NCI-H524 treated with DMSO at 0.1 percent for 48 hours (cell line): ENCODE data around the gene CMYA5.
"Not testable (repeated sequence)": the region's sequence is repeated elsewhere in the genome, so short reads cannot be mapped to it uniquely, and the experiment has no call there.

ENCODE experiments used
- DNase-seq: peaks from one replicate; lab custom pipeline; 2025; lab: John Stamatoyannopoulos, UW

CMYA5 gene

DNA sequence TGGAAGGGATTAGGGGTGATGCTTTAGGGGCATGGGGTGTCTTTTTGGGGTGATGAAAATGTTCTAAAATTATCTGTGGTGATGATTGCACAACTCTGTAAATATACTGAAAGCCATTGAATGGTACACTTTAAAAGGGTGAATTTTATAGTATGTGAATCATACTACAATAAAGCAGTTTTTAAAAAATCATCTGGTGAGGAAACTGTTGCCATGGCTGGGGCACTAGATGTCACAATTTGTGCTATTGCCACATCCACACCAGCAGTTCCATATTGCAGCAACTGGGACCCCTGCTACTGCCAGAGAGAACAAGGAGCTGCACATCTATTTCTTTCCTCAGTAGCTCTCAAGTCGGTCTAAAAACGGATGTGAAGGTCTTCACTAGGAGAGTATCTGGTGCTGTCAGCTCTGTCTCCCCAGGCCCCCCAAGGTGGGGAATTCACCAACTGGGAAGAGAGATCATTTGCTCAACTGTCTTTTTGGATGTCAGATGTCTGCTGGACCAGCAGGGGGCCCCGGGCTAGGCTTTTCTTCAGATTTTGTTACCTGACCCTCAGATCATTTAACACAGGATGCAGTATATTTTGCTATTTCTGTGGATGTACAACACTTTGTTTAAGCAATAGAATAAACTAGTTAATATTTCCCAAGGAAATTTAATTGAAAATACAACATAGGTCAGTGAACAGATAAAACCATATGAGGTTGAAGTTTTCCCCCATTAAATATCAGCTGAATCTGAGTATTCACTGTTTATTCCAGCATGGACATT lies 13.2 kb downstream of the CMYA5 start:
- no peak for DNase-seq

DNA sequence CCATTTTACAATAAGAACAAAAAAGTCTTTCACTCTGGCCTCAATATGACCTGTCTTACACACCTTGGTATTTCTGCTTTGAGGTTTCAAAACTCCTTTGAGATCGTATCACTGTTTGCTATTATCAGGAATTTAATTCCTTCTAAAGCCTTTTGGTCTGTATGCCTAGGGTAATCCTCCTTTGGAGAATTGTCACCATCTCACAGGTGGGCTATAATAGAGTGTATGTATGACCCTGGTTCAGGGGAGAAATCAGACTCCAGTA lies 13.7 kb downstream of the CMYA5 start:
- no peak for DNase-seq

DNA sequence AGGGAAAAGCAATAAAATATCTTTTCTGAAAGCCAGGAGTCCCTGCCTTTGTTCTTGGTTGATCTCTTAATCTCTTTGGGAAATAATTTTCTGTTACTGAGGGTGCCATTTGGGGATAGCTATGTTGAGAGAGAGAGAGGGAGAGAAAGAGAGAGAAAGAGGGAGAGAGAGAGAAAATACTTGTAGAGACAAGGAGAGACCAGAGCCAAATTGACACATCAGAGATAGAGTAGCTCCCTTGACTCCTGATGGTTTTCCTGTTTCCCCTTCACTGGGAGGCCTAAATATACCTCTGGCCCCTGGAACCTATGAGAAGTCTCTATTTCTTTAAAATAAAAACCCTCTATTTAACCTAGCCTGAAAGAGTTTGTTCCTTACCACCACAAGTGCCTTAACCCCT lies 14.9 kb downstream of the CMYA5 start:
- DNase-seq, result no peak

DNA sequence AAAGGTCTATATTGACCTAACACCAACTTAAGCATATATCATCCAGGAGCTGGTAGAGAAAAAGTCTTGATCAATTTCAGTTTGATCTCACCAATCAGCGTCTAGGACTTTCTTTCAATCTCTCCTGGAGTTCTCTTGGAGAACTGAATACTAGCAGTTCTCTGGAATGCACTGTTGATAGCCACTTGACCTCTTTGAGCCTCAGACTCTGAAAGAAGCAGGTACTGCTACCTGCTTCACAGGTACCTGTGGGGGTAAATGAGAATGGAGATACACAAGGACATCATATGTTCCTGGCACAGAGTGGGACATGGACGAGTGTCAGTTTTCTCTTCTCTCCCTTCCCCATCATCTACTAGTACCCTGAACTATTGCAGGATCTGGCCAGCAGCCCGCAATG lies 16.0 kb downstream of the CMYA5 start:
- no peak for DNase-seq

DNA sequence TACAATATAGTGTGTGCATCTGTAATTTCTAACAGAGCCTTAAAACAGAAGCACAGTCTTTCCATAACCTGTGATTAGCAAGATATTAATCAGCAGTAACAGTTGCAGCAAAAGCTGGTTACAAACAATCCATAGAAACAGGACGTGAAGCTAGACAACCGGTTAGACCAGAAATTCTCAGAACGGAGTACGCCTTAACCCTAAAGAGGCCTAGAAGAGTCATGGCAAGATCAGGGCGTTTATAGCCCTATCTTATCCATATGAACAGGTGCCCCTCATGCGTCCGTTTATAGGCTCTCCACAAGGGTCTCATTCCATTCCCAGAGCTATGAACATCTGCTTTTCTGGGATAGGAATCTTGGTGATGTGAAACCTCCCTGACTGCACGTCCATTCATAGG lies 16.7 kb downstream of the CMYA5 start:
- DNase-seq, result not testable (repeated sequence)

DNA sequence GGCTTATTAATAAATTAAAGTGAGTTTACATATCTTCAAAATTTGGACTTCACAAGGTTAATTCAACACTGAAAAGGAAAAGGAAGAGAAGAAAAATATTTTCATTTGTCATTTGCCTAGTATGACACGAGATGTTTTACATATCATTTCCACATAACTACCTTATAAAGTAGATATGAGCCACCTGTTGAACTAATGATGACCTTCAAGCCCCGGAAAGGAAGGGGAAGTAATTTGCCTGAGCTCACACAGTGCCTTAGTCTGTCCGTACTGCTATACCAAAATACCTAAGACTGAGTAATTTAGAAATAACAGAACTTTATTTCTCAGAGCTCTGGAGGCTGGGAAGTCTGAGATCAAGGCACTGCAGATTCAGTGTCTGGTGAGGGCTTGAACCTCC lies 17.9 kb downstream of the CMYA5 start:
- no peak for DNase-seq

DNA sequence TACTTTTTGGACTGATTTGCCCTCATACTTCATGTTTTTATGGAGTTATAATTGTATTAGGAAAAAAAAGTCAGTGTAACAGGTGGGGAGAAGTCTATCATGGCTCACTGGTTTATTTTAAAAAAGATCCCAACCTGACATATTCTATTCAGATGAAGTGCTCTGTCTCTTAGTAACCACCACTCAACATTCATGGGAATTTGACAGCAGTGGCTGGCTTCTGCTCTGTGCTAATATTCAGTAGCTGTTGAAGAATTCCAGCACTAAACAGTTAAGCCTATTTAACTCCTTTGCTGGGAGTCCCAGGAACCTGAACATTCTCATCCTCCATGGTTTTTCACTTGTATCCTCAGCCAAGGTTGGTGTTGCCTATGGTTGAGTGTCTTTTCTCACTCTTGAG lies 23.1 kb downstream of the CMYA5 start:
- DNase-seq, result no peak

DNA sequence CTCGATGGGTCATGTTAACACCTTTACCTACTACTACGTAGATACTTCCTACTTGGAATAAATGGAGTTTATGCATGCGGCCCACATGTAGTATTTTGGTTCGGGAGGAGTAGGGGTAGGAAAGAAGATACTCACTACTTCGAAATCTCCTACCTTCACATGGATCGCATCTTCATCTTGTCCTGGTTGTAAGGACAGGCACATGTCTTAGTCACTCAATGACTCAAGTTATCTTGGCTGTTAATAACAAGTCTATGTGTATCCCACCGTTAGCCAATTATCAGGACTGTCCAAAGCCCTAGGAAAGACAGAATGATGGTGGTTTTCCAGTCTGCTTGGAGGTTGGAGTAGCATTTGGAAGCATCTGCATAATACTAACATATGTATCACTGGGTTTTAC lies 24.1 kb downstream of the CMYA5 start:
- DNase-seq, result no peak

DNA sequence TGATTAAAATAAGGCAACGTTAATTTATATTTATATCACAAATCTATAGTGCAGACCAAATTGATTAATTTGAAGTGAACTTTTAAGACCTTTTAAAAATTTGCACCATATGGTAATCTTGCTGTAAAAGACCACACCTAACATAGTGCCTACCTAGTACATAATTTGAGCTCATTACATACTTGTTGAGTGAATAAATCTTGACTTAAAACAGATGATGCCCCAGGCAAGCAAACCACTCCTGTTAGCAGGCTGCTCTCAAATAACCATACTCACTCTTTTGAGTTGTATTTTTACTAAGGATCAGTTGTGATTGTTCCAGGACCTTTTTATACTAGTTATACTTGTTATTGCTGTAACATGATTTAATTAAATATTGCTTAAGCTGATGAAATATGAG lies 27.2 kb downstream of the CMYA5 start:
- no peak for DNase-seq

DNA sequence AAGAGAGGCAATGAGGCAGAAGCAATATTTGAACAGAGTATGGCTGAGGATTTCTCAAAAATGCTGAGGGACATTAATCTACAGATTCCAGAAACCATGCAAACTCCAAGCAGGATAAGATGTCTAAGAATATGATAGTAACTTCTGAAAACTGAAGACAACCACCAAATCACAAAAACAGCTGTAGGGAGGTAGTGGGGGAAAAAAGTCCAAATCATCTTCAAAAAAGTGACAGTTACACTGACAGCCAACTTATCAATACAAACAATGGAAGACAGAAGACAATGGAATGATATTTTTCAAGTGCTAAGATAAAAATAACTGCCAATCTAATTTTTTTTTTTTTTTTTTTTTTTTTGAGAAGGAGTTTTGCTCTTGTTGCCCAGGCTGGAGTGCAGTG lies 30.5 kb downstream of the CMYA5 start:
- DNase-seq, result no peak

DNA sequence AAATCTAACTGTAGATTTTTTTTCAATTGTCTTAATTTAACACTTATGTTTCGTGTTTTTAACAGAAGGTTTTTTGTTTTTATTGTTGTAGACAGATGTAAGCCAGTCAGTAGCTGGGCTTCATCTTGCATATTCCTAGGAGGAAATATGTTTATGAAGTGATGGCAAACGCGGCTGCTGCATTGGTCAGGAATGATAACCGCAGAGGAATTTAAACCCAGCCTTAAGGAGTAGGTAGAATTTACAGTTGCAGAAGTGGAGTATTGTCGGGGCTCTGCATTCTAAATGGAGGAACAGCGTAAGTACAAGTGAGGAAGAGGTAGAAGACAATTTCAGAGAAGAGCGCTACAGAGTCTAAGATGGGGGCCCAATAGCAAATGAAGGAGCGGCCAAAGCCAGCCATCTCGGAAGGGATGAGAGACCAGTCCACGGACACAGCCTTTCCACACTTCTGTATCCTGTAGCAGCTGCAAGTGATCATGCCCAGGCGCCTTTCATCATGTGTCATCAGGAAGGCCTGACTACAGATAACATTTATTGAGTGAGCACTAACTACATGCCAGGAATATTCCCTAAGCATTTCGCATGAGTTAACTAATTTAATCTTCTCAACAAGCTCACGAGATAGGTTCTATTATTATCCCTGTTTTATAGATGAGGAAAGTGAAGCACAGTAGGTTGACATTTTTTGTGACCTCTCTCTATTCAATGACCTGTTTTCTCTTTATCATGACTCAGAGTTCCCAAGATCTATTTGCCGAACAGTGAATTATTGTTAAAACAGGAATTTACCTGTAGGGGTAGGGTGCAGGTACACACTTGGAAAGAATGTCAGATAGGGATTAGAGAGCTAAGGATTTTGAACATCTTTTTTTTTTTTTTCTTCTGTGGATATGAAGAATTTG lies 38.1 kb downstream of the CMYA5 start:
- no peak for DNase-seq

DNA sequence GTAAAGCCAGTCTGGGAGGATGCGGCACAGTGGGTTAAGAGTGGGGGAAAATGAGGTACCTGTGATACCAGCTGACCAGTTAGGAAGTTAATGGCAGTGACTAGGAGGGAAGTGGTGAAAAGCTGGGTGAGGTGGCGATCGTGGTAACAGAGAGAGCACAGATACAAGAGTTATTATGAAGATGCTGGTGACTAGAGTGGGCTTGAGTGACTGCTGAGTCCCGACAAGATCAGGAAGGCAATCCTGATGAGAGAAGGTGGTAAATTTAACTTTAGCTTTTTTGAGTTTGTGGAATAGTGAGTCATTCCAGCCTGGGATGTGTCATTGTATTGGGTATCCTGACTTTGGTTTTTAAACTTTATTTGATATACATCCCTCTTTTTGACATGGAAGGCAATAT lies 38.8 kb downstream of the CMYA5 start:
- DNase-seq, result no peak

DNA sequence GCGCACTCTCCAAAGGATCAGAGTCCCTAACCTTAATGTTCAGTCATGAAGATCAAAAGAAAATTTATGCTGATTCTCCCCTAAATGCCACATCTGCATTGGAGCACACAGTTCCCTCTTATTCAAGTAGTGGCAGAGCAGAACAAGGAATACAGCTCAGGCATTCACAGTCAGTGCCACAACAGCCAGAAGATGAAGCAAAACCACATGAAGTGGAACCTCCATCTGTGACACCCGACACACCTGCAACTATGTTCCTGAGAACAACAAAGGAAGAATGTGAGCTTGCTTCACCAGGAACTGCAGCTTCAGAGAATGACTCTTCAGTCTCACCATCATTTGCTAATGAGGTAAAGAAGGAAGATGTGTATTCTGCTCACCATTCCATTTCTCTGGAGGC lies 40.0 kb downstream of the CMYA5 start:
- no peak for DNase-seq

DNA sequence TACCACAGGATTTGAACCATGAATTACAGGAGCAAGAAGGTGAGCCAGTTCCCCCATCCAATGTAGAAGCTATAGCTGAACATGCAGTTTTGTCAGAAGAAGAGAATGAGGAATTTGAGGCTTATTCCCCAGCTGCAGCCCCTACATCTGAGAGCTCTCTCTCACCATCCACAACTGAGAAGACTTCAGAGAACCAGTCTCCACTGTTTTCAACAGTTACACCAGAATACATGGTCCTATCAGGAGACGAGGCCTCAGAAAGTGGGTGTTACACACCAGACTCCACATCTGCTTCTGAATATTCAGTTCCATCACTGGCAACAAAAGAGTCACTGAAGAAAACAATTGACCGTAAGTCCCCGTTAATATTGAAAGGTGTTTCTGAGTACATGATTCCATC lies 40.9 kb downstream of the CMYA5 start:
- DNase-seq, result no peak

DNA sequence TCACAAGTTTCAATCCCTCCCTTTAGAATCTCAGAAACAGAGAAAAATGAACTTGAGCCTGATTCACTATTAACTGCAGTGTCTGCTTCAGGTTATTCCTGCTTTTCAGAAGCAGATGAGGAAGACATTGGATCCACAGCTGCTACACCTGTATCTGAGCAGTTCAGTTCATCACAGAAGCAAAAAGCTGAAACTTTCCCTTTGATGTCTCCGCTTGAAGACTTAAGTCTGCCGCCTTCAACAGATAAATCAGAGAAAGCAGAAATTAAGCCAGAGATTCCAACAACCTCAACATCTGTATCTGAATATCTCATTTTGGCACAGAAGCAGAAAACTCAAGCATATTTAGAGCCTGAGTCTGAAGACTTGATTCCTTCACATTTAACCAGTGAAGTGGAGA lies 42.1 kb downstream of the CMYA5 start:
- DNase-seq, result no peak

DNA sequence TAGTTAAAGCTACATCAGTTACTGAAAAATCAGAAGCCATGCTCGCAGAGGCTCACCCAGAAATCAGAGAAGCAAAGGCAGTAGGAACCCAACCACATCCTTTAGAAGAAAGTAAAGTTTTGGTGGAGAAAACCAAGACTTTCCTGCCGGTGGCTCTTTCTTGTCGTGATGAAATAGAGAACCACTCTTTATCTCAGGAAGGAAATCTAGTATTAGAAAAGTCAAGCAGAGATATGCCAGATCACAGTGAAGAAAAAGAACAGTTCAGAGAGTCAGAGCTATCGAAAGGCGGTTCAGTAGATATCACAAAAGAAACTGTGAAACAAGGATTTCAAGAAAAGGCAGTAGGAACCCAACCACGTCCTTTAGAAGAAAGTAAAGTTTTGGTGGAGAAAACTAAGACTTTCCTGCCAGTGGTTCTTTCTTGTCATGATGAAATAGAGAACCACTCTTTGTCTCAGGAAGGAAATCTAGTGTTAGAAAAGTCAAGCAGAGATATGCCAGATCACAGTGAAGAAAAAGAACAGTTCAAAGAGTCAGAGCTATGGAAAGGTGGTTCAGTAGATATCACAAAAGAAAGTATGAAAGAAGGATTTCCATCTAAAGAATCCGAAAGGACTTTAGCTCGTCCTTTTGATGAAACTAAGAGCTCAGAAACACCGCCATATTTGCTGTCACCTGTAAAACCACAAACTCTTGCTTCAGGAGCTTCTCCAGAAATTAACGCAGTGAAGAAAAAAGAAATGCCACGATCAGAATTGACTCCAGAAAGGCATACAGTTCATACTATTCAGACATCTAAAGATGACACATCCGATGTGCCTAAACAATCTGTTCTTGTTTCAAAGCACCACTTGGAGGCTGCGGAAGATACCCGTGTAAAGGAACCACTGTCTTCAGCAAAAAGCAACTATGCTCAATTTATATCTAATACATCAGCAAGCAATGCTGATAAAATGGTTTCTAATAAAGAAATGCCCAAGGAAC lies 47.2 kb downstream of the CMYA5 start:
- DNase-seq, result no peak

DNA sequence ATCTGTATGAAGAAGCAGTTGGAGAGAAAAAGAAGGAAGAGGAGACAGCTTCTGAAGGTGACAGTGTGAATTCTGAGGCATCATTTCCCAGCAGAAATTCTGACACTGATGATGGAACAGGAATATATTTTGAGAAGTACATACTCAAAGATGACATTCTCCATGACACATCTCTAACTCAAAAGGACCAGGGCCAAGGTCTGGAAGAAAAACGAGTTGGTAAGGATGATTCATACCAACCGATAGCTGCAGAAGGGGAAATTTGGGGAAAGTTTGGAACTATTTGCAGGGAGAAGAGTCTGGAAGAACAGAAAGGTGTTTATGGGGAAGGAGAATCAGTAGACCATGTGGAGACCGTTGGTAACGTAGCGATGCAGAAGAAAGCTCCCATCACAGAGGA lies 48.7 kb downstream of the CMYA5 start:
- no peak for DNase-seq

DNA sequence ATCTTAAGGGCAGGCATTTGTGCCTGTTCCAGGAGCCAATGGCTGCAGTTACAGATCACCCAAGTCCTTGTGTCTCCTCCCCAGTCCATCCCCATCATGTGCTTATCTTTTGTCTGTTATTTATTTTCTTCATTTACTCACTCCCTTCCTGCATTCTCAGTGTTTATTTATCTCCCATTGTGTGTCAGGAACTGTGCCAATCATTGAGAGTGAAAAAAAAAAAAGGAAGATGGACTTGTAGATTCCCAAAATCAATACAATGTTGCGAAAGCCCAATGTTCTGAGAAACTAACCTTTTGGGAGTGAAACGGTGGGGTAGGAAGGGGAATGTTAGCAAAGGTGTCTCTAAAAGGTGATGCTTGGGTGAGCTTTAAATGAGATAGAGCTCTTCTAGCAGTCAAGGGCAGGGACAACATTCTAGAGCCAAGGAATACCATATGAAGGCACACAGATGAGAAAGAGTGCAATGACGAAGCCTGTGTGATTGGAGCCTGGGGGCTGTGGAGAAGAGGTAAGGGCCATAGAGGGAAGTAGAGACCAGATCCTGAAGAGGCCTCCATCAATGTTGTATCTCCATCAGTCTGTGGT lies 53.0 kb downstream of the CMYA5 start:
- no peak for DNase-seq

DNA sequence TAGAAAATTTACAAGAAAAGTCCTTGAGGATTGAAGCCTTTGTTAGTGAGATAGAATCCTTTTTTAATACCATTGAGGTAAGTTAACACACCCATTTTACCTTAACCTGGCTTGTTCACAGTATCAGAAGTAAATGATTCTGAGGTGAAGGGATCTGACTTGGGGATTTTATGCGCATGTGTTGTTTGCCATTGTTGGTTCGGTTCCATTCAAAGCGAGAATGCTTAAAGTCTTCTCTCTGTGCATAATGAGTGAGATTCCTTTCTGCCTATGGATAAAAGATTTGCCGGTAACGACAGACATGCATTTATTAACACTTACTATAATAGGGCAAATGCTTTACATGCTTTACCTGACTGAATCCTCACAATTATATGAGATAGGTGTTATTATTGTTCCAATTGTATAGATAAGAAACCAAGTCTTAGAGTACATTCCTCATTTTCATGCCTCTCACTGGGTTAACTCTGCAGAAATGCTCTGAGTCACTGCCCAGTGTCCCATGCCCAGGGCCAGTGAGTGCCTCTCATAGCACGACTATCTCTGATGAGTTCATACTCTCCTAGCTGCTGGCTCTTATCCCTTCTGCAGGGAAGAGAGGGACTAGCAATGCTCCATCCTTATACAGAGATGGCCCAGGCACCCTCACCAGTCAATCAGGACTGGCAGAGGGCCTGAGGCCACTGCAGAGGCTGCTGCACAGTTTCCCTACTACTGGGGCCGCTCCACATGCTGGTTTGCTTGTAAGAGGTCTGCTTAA lies 54.4 kb downstream of the CMYA5 start:
- no peak for DNase-seq

DNA sequence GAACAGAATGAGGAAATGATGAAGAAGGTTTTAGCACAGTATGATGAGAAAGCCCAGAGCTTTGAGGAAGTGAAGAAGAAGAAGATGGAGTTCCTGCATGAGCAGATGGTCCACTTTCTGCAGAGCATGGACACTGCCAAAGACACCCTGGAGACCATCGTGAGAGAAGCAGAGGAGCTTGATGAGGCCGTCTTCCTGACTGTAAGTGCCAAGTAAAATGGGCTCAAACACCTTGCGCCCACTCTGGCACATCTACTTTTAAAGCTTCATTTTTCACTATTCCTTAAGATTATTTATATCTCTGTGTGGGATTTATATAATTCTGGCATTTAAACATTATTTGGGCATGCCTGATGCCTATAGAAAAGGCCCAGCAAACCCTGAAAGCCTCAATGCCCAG lies 55.6 kb downstream of the CMYA5 start:
- DNase-seq, result no peak
